ENCODE results near the gene P4HA3.

Gene P4HA3

GRCh38 chr11:74316772-74317505 is 5.5 kb upstream of the P4HA3 start:
- no peak for DNase-seq

- no peak for DNase-seq
Measured at GRCh38 chr11:74312326-74312725, 886 bp upstream of the P4HA3 start.

- no peak for DNase-seq
Measured at GRCh38 chr11:74310857-74311256, 583 bp downstream of the P4HA3 start.

GRCh38 chr11:74307434-74307833 is 4.0 kb downstream of the P4HA3 start:
- no peak for DNase-seq

GRCh38 chr11:74306435-74307175 is 4.8 kb downstream of the P4HA3 start:
- no peak for DNase-seq

GRCh38 chr11:74299015-74299414 is 12.4 kb downstream of the P4HA3 start:
- no peak for DNase-seq

- DNase-seq, result no peak
Measured at GRCh38 chr11:74297484-74297883, 14.0 kb downstream of the P4HA3 start.

- no peak for DNase-seq
Measured at GRCh38 chr11:74288911-74289310, 22.5 kb downstream of the P4HA3 start.

GRCh38 chr11:74288161-74288560 is 23.3 kb downstream of the P4HA3 start:
- no peak for DNase-seq

- DNase-seq, result no peak
Measured at GRCh38 chr11:74284466-74284865, 27.0 kb downstream of the P4HA3 start.

GRCh38 chr11:74283580-74284180 is 27.8 kb downstream of the P4HA3 start:
- DNase-seq, result no peak

GRCh38 chr11:74282914-74283371 is 28.5 kb downstream of the P4HA3 start:
- no peak for DNase-seq

- no peak for DNase-seq
Measured at GRCh38 chr11:74282421-74282820, 29.0 kb downstream of the P4HA3 start.

GRCh38 chr11:74280494-74280893 is 30.9 kb downstream of the P4HA3 start:
- DNase-seq, result no peak

GRCh38 chr11:74279256-74279655 is 32.2 kb downstream of the P4HA3 start:
- no peak for DNase-seq

- no peak for DNase-seq
Measured at GRCh38 chr11:74278721-74279161, 32.7 kb downstream of the P4HA3 start.

GRCh38 chr11:74278103-74278502 is 33.3 kb downstream of the P4HA3 start:
- no peak for DNase-seq

- no peak for DNase-seq
Measured at GRCh38 chr11:74276581-74276980, 34.9 kb downstream of the P4HA3 start.

- no peak for DNase-seq
Measured at GRCh38 chr11:74272276-74272675, 39.2 kb downstream of the P4HA3 start.

GRCh38 chr11:74269161-74269811 is 42.2 kb downstream of the P4HA3 start:
- peak in 1 of 2 experiments; percentile 34 for DNase-seq

GRCh38 chr11:74268456-74268855 is 43.0 kb downstream of the P4HA3 start:
- no peak for DNase-seq

- no peak for DNase-seq
Measured at GRCh38 chr11:74267014-74267413, 44.4 kb downstream of the P4HA3 start.

- no peak for DNase-seq
Measured at GRCh38 chr11:74265256-74265655, 46.2 kb downstream of the P4HA3 start.
